ENCODE measurements around the gene GJB2. TPM values are rescaled to one million over a fixed set of nuclear protein-coding genes. Genes with fewer than 3 reads are reported as not detected.

GJB2 gene
- polyA plus RNA-seq, 1 donor (not counting 4 experiments of a cell fraction or from before 2014, with no cell fraction given), result 374 TPM

DNA sequence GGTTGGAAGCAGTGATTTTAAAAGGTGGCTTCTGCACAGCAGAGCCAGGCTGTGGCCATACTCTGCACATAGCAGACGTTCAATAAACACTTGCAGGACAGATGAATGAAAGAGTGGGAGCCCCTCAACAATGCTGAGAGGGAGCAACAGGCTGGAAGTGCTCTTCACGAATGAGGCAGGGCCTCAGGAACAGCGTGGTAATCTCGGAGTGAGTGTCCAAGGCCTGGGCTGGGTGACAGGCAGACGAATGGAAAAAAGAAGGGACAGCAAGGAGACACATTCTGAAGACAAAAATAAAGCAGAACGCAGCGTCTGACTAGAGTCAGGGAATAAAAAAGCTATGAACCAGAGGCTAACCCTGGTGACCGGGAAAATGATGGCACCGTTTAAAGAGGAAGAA, 43.0 kb downstream of the GJB2 start:
- no peaks in the 10 kb centered on the region for H3K79me2 ChIP-seq (ENCODE audit: control insufficient read depth, insufficient read depth, low read length)
- H3K27me3 ChIP-seq (ENCODE audit: control insufficient read depth, extremely low read depth, insufficient read depth, low read length), result peaks cover 28% of the 10 kb centered on the region
- no peak overlapping the region for H3K9ac ChIP-seq (ENCODE audit: control insufficient read depth, extremely low read depth, insufficient read depth, low read length)
- FAIRE-seq, result no peak
- TF ChIP-seq EZH2 (IDR thresholded peaks at IDR 0.05; ENCODE audit: low read length), result no peak
- no peak for TF ChIP-seq CTCF (optimal IDR thresholded peaks at IDR 0.05 in 1 of 3, IDR thresholded peaks at IDR 0.05 in 1 of 3, conservative IDR thresholded peaks at IDR 0.05 in 1 of 3; ENCODE audit: extremely low read depth in 1 of 3, insufficient read depth in 2 of 3, low read length in 3 of 3)
- no peak for DNase-seq (ENCODE audit: low read depth, low spot score)
- H4K20me1 ChIP-seq (ENCODE audit: control insufficient read depth, extremely low read depth, insufficient read depth, low read length), result no peaks in the 10 kb centered on the region
- dilution Hi-C loops (cut with MboI; ENCODE audit: extremely low pct_ligation_motif_present, low sequenced_read_pairs), result no loop called here
- H3K27ac ChIP-seq (ENCODE audit: control insufficient read depth, insufficient read depth, low read length), result no peak overlapping the region
- no peaks in the 10 kb centered on the region for H3K36me3 ChIP-seq (ENCODE audit: control insufficient read depth in 2 of 2, extremely low read depth in 1 of 2, insufficient read depth in 2 of 2, low read length in 2 of 2)
- H2AFZ ChIP-seq (ENCODE audit: control insufficient read depth, low read length), result no peak overlapping the region
- H3K9me1 ChIP-seq (ENCODE audit: control insufficient read depth, extremely low read depth, insufficient read depth, low read length), result no peaks in the 10 kb centered on the region
- no peak overlapping the region for H3K4me2 ChIP-seq (ENCODE audit: control insufficient read depth, extremely low read depth, insufficient read depth, low read depth, low read length)
- no peak overlapping the region for H3K4me3 ChIP-seq (ENCODE audit: control insufficient read depth in 2 of 3, extremely low read depth in 1 of 3, insufficient read depth in 2 of 3, low read depth in 1 of 3, low read length in 3 of 3)
- no peaks in the 10 kb centered on the region for H3K9me3 ChIP-seq (ENCODE audit: control insufficient read depth, low read depth, low read length)
- H3K4me1 ChIP-seq (ENCODE audit: control insufficient read depth, extremely low read depth, insufficient read depth, low read length), result no peaks in the 10 kb centered on the region

DNA sequence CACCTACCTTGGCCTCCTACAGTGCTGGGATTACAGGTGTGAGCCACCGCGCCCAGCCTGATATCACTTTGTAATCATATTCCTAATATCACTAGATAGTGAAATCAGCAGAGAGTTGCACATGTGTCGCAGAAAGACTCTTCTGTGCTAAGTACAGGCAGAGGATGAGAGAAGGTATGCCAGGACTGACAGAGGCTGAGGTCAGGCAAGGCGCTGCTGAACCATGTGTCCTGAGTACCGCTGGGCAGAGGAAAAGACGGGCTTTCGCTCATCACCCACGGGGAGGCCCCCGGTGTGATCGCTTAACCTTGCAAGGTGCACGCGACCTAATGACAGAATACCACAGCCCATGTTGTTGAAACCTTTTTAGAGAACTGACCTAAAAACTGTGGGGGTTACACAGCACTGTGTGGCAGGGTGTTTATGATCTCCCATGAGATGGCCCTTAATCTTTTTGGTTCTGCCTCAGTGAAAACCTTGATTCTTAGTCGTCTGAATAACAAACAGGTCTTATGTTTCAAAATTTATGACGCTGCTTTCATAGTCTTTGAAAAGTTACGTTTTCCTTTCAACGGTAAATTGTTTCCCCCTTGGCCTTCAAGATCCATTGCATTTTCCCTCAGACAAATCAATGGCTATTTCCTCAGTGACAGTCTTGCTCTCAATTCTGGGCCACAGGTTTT, 44.1 kb downstream of the GJB2 start:
- H3K9me1 ChIP-seq (ENCODE audit: control insufficient read depth, extremely low read depth, insufficient read depth, low read length), result no peaks in the 10 kb centered on the region
- H3K36me3 ChIP-seq (ENCODE audit: control insufficient read depth in 2 of 2, extremely low read depth in 1 of 2, insufficient read depth in 2 of 2, low read length in 2 of 2), result no peaks in the 10 kb centered on the region
- H3K9ac ChIP-seq (ENCODE audit: control insufficient read depth, extremely low read depth, insufficient read depth, low read length), result no peak overlapping the region
- no peak for TF ChIP-seq EZH2 (IDR thresholded peaks at IDR 0.05; ENCODE audit: low read length)
- no peaks in the 10 kb centered on the region for H3K9me3 ChIP-seq (ENCODE audit: control insufficient read depth, low read depth, low read length)
- H3K4me1 ChIP-seq (ENCODE audit: control insufficient read depth, extremely low read depth, insufficient read depth, low read length), result no peaks in the 10 kb centered on the region
- no peak overlapping the region for H2AFZ ChIP-seq (ENCODE audit: control insufficient read depth, low read length)
- no peak overlapping the region for H3K27ac ChIP-seq (ENCODE audit: control insufficient read depth, insufficient read depth, low read length)
- no peak for DNase-seq (ENCODE audit: low read depth, low spot score)
- dilution Hi-C loops (cut with MboI; ENCODE audit: extremely low pct_ligation_motif_present, low sequenced_read_pairs), result no loop called here
- H4K20me1 ChIP-seq (ENCODE audit: control insufficient read depth, extremely low read depth, insufficient read depth, low read length), result no peaks in the 10 kb centered on the region
- no peak for FAIRE-seq
- H3K79me2 ChIP-seq (ENCODE audit: control insufficient read depth, insufficient read depth, low read length), result no peaks in the 10 kb centered on the region
- H3K4me3 ChIP-seq (ENCODE audit: control insufficient read depth in 2 of 3, extremely low read depth in 1 of 3, insufficient read depth in 2 of 3, low read depth in 1 of 3, low read length in 3 of 3), result no peak overlapping the region
- no peak overlapping the region for H3K4me2 ChIP-seq (ENCODE audit: control insufficient read depth, extremely low read depth, insufficient read depth, low read depth, low read length)
- peaks cover 34% of the 10 kb centered on the region for H3K27me3 ChIP-seq (ENCODE audit: control insufficient read depth, extremely low read depth, insufficient read depth, low read length)

DNA sequence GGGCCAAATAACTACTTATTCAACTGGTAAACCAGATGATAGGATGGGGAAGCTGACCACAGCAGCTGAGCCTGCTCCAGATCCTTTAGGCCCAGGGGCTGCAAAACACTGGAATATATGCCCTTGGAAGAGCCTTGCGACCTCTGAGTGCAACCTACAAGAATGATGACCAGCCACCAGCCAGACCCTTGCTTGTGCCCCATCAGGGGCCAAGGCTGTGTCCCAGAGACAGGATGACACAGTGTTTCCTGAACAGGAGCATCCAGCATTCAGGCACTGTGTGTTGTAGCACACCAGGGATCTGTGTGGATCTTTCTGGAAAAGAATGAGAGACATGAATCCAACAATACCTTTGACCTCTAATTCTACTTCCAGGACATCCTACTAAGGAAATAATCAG, 46.4 kb downstream of the GJB2 start:
- Histone ChIP-seq H3K9ac (ENCODE audit: control insufficient read depth, extremely low read depth, insufficient read depth, low read length) (no peak overlapping the region), H4K20me1 (ENCODE audit: control insufficient read depth, extremely low read depth, insufficient read depth, low read length) (no peaks in the 10 kb centered on the region), H3K27me3 (ENCODE audit: control insufficient read depth, extremely low read depth, insufficient read depth, low read length) (peaks cover 56% of the 10 kb centered on the region), H3K79me2 (ENCODE audit: control insufficient read depth, insufficient read depth, low read length) (no peaks in the 10 kb centered on the region), H2AFZ (ENCODE audit: control insufficient read depth, low read length) (no peak overlapping the region), H3K9me3 (ENCODE audit: control insufficient read depth, low read depth, low read length) (no peaks in the 10 kb centered on the region), H3K4me3 (ENCODE audit: control insufficient read depth in 2 of 3, extremely low read depth in 1 of 3, insufficient read depth in 2 of 3, low read depth in 1 of 3, low read length in 3 of 3) (no peak overlapping the region), H3K27ac (ENCODE audit: control insufficient read depth, insufficient read depth, low read length) (no peak overlapping the region), H3K9me1 (ENCODE audit: control insufficient read depth, extremely low read depth, insufficient read depth, low read length) (no peaks in the 10 kb centered on the region), H3K4me2 (ENCODE audit: control insufficient read depth, extremely low read depth, insufficient read depth, low read depth, low read length) (no peak overlapping the region), H3K36me3 (ENCODE audit: control insufficient read depth in 2 of 2, extremely low read depth in 1 of 2, insufficient read depth in 2 of 2, low read length in 2 of 2) (no peaks in the 10 kb centered on the region), H3K4me1 (ENCODE audit: control insufficient read depth, extremely low read depth, insufficient read depth, low read length) (no peaks in the 10 kb centered on the region)
- dilution Hi-C loops (cut with MboI; ENCODE audit: extremely low pct_ligation_motif_present, low sequenced_read_pairs), result no loop called here
- DNase-seq (ENCODE audit: low read depth, low spot score) (no peak), FAIRE-seq (no peak)
- TF ChIP-seq EZH2 (IDR thresholded peaks at IDR 0.05; ENCODE audit: low read length) (no peak), CTCF (optimal IDR thresholded peaks at IDR 0.05 in 1 of 3, IDR thresholded peaks at IDR 0.05 in 1 of 3, conservative IDR thresholded peaks at IDR 0.05 in 1 of 3; ENCODE audit: extremely low read depth in 1 of 3, insufficient read depth in 2 of 3, low read length in 3 of 3) (no peak)
